KG1 (cell line): ENCODE measurements around the gene TF.
"Not testable (repeated sequence)": the region's sequence is repeated elsewhere in the genome, so short reads cannot be mapped to it uniquely, and the experiment has no call there.

Experiments
- DNase-seq: peaks from one replicate; lab custom pipeline; 2025; lab: John Stamatoyannopoulos, UW

The TF gene

DNA sequence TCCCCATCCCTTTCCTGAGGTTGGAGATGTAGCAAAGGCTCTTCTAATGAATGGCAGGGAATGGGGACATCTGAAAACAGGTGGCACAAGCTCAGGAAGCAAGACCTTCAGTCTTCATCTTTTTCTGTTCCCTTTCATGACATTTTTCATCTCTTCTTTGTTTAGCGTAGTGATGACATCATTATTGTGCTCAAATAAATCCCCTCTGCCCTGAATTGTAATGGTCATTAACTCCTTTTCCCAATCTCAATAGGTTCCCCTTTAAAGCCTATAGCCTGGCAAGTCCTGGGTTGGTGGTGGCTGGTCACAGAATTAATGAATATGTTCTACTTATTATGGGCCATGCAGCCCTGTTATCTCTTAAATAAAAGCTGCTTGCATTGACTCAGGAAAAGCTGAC, 21.4 kb downstream of the TF start:
- DNase-seq, result no peak

DNA sequence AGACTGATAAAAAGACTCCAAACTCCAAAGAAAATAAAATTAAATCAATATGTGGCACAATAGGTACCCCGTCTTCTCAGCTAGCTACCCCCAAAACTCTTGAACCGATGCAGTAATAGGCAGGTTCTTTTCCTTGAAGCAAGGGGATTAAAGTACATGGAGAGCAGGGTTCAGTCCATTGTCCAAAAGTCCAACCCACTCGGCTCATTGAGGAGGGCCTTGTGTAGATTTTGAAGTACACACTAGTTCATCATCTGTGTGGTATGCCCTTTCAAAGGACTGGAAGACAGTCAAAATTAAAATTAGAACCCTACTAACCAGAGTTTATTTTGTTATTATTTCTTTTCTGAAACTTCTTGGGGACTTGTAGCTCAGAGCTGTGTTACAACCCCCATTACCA, 23.3 kb downstream of the TF start:
- no peak for DNase-seq

DNA sequence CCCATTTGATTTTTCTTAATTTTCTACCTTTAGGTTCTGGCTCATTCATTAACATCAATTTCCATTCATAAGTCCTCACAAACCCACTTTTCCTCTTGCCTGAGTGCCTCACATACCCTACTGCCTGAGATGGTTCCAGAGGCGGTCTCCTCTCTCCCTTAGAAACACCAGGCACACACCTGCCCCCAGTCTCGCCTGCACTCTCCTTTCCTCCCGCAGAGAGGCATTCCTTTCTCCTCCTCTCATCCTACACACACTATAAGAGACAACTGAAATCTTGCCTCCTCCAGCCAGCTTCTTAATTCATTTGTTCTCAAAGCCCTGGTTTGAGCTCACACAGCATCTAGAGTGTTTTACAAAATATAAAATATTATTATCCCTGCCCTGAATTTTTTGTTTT, 27.5 kb downstream of the TF start:
- no peak for DNase-seq

DNA sequence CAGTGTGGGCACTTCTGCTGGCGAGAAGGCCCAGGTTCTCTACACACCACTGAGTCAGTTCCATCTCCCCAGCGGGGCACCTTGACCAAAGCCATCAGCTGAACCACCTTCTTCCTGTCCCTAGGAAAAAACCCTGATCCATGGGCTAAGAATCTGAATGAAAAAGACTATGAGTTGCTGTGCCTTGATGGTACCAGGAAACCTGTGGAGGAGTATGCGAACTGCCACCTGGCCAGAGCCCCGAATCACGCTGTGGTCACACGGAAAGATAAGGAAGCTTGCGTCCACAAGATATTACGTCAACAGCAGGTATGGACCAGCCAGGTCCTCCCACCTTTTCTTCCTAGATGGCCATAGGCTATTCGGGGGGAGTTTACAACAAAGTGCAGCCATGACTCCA, 29.1 kb downstream of the TF start:
- no peak for DNase-seq

DNA sequence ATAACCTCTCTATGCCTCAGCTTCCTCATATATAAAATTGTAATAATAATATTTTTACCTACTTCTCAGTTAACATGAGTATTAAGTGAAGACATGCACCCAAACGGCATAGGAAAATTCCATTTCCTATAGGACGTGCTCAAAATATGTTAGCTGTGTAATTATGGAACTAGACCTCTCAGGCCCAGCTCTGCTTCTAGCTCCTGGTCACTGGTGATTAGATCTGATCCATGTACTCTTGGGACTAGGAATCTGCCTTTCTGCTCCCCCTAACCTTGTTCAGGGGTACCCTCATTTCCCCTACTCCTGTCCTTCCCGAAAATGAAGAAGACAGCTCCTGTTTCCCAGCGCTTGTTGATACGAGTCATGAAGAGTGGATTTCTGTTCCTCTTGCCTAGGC, 29.6 kb downstream of the TF start:
- DNase-seq, result no peak

DNA sequence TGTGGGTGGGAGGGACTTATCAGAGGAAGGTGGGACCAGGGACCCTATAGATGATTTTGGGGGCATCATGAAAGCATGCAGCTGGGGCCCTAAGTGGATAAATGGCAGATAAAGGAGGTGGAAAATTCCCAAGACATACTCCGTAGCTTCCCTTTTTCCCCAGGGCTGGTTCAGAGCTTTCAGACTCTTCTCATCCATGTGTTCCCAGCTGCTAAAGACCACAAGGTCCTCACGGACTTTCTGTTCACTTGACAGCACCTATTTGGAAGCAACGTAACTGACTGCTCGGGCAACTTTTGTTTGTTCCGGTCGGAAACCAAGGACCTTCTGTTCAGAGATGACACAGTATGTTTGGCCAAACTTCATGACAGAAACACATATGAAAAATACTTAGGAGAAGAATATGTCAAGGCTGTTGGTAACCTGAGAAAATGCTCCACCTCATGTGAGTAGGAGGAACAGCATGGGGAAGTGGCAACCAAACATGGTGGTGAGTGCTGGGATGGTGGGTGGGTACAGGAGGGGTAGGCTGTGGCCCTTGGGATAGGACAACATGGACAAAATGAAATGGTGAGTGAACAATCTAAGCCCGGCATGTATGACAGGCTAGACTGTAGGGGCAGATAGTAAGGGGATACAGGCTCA, 30.7 kb downstream of the TF start:
- no peak for DNase-seq

DNA sequence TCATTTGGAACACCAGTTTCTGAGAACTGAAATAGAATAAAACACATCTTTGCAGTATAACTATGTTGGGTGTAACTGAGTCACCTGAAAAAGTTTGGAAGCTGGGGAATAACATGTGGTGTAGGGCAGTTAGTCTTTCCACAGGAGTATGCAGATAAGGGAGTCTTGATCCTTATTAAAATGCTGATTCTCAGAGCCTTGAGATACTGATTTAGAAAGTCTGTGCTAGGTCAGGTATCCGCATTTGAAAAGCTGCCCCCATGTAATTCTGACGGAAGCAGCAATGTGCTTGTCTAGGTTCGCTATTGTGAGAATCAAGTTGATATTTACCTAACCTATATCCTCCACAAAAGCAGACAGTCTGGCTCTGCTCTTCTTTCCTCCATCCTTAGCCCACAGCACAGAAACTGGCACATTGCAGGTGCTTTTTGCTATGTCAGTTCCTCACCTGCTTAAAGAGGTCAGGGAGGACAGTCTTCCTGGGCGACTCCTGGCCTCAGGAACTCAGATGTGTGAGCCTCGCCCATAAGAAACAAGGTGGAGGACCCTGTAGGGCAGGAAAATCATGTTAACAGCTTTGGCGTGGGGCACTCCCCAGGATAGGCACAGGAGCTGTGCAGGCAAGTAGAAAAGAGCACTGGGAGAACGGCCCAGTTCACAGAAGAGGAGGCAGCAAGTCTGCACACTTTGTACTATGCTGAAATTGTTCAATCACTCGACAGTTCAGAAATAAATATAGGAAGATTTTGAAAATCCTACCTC, 31.8 kb downstream of the TF start:
- no peak for DNase-seq

DNA sequence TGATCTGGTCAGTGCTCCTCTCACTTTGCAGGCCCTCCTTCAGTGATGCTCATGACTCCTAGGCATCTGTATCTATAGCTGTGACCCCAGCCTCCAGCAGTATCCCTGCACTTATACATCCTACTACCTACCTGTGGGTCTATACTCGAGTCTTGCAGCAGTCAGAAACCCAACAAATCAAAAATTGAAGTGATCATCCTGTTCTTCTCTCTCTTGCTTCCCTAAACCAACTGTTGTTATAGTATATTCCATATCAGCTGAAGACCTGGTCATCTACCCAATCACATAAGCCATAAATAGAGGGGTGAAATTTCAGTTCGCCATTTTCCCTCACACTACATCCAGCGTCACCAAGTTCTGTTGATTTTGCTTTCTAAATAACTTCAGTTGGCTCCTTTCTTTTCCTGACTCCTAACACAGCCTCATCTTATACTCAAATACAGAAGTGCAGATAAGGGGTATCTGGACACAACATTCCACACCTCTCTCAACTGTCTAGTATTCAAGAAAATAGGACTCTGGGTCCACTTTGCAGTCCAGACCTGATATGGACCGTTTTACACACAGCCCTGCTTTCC, 33.5 kb downstream of the TF start:
- no peak for DNase-seq

DNA sequence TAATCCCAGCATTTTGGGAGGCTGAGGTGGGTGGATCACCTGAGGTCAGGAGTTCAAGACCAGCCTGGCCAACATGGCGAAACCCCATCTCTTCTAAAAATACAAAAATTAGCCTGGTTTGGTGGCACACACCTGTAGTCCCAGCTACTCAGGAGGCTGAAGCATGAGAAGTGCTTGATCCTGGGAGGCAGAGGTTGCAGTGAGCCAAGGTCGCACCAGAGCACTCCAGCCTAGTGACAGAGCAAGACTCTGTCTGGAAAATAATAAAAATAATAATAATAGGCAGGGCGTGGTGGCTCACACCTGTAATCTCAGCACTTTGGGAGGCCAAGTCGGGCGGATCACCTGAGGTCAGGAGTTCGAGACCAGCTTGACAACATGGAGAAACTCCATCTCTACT, 34.6 kb downstream of the TF start:
- not testable (repeated sequence) for DNase-seq

DNA sequence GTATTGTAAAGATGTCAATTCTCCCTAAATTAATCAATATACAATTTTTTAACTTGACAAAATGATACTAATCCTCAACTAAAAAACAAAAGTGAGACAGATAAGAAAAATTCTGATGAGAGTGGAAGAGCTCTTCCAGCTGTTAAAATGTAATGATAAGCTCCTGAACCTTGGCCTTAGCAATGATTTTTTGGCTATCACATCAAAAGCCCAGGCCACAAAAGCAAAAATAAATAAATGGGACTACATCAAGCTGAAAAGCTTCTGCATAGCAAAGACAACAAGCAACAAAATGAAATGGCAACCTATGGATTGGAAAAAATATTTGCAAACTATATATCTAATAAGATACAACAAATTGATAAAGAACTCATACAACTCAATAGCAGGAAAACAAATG, 35.4 kb downstream of the TF start:
- no peak for DNase-seq

DNA sequence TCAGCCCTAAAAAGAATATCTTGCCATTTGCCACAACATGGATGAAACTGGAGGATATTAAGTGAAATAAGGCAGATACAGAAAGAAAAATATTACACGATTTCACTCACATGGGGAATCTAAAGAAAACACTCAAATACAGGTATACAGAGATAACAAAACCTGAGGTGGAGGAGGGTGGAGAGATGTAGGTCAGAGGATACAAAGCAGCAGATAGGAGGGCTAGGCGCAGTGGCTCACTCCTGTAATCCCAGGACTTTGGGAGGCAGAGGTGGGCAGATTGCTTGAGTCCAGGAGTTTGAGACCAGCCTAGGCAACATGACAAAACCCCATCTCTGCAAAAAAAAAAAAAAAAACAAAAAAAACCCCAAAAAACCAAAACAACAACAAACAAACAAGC, 36.3 kb downstream of the TF start:
- no peak for DNase-seq

DNA sequence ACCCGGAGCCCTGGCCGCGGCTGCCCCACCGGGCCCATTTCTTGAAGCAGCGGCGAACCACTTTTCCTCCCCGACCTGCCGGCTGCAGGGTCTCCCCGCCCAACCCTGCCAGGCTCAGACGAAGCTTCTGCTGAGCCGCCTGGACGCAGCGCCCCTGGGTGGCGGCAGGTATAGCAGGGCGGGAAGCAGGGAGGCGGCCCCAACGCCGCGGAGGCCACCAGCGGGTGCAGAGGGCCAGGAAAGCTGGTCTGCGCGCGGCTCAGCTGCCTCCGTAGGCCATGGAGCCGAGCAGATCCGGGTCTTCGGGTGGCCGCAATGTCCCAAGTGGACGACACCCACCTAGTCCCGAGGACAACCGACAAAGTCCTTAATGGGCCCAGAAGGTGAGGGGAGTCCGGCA, 37.6 kb downstream of the TF start:
- DNase-seq, result no peak

DNA sequence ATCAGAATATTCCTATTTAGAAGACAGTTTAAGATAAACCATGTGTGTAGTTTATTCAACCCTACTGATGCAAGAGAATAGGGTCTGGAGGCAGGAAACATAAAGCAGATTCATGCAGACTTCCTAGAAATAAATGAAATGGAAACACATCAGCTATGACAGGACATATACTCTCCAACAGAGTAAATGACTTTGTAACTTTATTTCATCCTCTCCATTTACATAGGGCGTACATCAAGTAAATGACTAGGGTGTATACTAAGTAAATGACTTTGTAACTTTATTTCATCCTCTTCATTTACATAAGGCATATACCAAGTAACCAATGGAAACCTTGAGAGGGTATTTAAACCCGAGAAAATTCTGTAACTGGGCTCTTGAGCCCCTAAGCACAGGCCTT, 41.8 kb downstream of the TF start:
- no peak for DNase-seq

DNA sequence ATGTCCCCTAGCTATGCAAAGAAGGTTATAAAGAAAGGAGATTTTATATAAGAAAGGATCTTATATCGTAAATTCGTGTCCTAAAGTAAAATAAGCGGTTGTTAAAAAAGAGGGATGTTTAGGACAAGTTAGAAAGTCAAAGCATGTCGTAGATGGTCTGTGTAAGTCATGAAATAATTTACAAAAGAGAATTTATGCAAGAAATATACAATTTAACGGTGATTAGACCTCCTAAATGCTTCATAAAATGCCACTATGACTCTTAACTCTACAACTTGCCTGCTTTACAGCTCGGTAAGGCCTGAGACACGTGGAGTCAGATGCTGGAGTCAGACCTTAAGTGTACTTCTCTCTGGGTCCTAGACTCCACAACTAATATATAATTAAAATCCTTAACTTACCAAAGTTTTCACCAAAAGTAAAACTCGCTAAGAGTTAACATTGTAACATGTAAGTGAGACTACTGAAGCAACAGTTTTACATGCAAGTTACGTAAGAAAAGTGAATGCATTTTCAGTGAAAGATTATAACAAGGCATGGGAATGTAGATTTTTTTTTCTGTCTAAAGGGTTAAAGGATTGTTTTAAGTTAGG, 46.1 kb downstream of the TF start:
- no peak for DNase-seq

DNA sequence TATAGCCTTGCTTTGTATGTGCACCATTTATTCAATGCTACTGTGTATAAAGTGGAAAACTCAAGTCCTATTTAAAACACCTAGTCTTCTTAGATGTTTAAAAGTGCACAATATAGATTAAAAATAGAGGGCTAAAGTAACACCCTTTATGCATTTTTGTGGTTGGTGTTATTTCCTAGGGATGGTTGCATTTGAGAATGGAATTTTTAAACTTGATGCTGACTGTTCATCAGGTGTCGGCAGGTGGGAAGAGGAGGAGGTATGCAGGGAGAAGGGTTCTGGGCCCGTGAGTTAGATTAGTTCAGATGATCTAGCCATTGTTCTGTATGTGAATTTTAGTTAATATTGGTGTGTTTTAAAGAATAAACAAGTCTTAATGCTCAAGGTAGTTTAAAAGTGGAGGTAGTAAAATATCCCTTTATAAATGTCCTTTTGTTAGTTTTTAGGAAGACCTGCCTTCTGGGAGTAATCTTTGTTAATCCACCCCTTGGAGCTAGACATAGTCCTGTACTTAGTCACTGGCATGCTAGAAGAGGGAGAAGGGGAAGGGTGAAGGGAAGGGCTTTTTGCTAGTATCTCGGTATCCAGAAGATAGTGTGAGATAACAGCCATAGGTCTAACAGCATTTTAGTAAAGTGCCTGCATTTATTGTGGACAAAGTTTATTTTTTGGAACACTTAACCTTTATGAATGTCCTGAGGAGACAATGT, 51.4 kb downstream of the TF start:
- DNase-seq, result no peak

DNA sequence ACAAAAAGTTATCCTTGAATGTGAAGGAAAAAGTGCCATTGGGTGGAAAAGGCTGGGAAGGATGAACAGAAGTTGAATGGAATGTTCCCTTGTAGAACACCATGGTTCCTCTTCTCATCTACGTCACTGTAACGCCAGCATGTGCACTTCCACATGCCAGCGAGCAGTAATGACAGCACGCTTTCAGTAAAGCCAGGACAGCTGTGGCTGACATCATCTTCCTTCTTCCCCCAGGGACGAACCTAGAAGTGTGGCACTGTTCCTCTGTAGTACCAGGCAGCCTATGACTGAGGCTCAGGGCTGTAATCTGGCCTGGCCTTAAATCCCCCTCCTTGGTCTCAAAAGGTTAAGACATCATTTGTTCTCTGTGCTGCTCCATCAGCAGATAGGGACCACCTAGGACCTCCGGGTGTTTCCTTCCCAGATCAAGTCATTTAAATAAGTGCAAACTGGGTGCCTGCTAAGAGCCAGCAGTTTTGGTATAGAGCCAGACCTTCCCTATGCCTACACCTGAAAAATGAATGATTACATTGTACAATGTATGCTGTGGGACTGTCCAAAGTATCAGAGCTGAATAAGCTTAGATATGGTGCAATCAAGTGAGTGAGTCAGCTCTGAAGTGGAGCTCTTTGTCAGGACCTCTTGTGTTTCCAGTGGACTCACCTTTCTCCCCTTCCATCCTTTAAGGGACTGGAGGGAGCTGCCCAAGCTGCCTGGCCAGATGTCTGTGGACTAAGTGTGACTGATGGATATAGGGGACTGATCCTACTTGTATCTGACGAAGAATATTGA, 53.8 kb downstream of the TF start:
- DNase-seq, result no peak

DNA sequence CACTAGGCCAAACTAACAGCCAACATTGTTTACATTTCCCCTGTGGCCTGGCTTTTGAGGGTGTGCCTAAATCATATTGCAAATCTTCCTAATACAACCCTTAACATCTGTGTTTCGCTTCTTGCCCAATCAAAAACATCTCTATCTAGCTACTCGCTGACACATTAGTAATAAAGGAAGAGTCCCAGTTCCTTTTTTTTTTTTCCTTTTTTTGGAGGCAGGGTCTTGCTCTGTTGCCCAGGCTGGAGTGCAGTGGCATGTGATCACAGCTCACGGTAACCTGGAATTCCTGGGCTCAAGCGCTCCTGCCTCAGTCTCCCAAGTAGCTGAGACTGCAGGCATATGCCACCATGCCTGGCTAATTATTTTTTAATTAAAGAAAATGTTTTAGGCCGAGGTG, 57.3 kb downstream of the TF start:
- DNase-seq, result no peak

DNA sequence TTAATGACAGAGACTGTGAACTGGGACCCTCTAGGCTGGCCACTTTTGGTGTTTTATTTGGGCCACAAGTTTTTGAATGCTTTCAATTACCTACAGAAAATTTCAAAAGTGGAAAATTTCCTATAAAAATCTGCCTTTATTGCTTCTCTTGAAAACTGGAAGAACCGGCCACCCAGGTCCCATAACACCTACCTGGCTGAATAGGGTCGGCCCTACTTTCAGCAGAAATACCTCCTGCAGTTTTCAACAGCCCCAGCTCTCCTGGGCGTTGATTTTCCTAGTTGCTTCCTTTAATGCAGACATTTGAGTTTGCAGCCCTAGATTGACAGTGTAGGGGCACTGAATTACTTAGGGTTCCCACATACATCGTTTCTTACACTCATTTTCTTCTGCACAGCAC, 58.7 kb downstream of the TF start:
- no peak for DNase-seq

DNA sequence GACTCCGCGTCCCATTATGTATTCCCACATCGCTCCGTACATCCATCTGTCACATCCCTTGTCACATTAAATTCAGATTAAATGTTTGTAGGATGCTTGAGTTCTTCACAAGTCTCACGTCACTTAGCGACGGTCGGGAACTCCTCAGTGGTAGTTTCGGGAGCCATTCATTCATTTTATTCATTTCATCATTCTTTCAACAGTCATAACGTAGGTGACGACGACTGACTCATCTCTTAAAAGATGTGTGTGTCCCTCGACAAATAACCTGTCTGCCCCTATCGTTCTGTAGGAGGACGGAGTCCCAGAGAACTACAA, 59.1 kb downstream of the TF start:
- no peak for DNase-seq

DNA sequence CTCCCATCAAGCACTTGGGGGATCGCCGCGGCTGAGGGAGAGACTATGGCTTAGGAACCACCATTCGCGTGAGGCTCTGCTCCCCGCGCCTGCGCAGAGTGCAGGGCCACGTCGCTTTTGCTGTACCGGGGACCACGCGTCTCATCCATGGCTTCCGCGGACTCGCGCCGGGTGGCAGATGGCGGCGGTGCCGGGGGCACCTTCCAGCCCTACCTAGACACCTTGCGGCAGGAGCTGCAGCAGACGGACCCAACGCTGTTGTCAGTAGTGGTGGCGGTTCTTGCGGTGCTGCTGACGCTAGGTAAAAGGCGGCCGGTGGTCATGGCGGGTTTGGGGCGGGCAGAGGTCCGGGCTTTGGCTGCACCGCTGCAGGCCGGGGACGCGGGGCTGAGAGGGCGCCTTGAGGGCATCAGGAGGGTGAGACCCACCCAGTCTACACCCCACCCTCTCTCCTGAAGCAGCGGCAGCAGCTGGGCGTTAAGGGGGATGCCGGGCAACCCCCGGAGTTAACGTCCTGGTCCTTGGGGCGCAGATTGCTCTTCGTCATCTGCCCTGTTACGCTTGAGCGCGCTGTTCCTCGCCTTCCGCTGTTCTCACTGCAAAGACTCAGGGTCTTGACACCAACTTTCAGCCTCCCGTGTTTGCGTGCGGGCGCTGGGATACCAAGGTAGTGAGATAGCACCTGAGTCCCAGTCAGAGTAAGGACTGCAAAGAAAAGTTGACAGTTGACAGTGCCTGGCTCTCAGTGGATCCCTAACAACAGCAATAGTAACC, 59.7 kb downstream of the TF start, which contains the start of gene SRPRB:
Gene SRPRB (plus strand): TSS at position 114 of the 774 bp plus-strand sequence. CDS start 34 bp downstream, at position 148.
- DNase-seq, result peak; percentile 83

DNA sequence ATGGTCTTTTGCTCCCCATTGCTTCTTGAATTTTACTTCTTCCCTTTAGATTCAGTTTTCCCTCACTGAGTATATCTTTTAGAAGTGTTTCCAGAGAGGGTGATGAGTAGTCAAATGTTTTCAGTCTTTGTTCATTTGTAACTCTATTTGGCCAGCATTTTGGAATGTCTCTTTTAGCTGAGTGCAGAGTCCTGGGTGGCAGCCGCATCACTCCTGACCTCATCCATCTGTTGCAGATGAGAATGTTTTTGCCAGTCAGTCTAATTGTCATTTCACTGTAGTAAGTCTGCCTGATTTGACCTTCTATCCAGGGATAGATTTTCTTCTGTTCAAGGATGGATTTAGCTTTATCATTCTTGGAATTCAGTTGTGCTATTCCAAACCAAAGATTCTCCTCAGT, 66.7 kb downstream of the TF start:
- no peak for DNase-seq
